Calu3 (cell line): Measurements from ENCODE around the gene SMG7. TPM values are rescaled to one million over a fixed set of nuclear protein-coding genes. Genes with fewer than 3 reads are reported as not detected.
A peak's percentile ranks its signal among the peaks of the same experiment; 100 is the strongest.

ENCODE experiments used
- BruUV-seq: library from RNA; stranded (reverse); fragments of 400-500 nt; replicated peaks from 2 replicates; lab custom pipeline; 2021; lab: Mats Ljungman, UMichigan
- CTCF ChIA-PET: fragments of 300-600 bp; sonication (Branson Sonifier 250); formaldehyde crosslinking; loops from one replicate; lab custom pipeline; 2022; ENCODE audit warnings: antibody characterized with exemption; lab: Charles Lee
- DNase-seq: peaks from one replicate; pipeline ENCODE4 v3.0.0; 2022
- H3K27ac Mint-ChIP-seq: one replicate; pipeline ENCODE4 v1.8.0; 2022; ENCODE audit warnings: mixed read lengths; ENCODE audit not compliant: unreplicated experiment
- H3K27me3 Mint-ChIP-seq: one replicate; pipeline ENCODE4 v1.8.0; 2022; ENCODE audit warnings: mixed read lengths; ENCODE audit not compliant: unreplicated experiment
- H3K36me3 Mint-ChIP-seq: one replicate; pipeline ENCODE4 v1.8.0; 2022; ENCODE audit warnings: mild to moderate bottlenecking, moderate library complexity, mixed read lengths; ENCODE audit not compliant: insufficient read depth, unreplicated experiment
- H3K4me1 Mint-ChIP-seq: one replicate; pipeline ENCODE4 v1.8.0; 2022; ENCODE audit warnings: mild to moderate bottlenecking, low read depth, mixed read lengths; ENCODE audit not compliant: unreplicated experiment
- H3K4me3 Mint-ChIP-seq: one replicate; pipeline ENCODE4 v1.8.0; 2022; ENCODE audit warnings: mild to moderate bottlenecking, low read depth, moderate library complexity, mixed read lengths; ENCODE audit not compliant: unreplicated experiment
- H3K9me3 Mint-ChIP-seq: one replicate; pipeline ENCODE4 v1.8.0; 2022; ENCODE audit warnings: low read depth, mixed read lengths; ENCODE audit not compliant: unreplicated experiment
- CTCF ChIP-seq: fragments of 200-600 bp; IDR thresholded peaks from one replicate; pipeline ENCODE4 v1.8.0; 2022; ENCODE audit warnings: antibody characterized with exemption; ENCODE audit not compliant: unreplicated experiment
- intact Hi-C: fragments of 100-400 bp; cut with micrococcal nuclease; formaldehyde crosslinking; loops from one replicate; pipeline ENCODE4 v1.10.0; 2022; ENCODE audit not compliant: unreplicated experiment
- total RNA-seq: library from RNA; stranded (reverse); gene quantifications from 2 replicates; pipeline ENCODE4 v1.2.3, GENCODE V29; 2022

SMG7 gene
- total RNA-seq, 1 experiment from 2014 or later: 96.3 TPM

GRCh38 chr1:183487674-183488442 lies 15.6 kb downstream of the SMG7 start:
- intact Hi-C loops: no loop called here
- Mint-ChIP-seq H3K36me3 (no peaks in the 10 kb centered on the region), H3K4me1 (peaks cover 22% of the 10 kb centered on the region), H3K9me3 (no peaks in the 10 kb centered on the region), H3K4me3 (no peak overlapping the region), H3K27ac (no peak overlapping the region), H3K27me3 (no peaks in the 10 kb centered on the region)
- CTCF ChIA-PET: no interaction called here
- no TSS peak for BruUV-seq
- DNase-seq: no peak
- no peak for TF ChIP-seq CTCF

DNA sequence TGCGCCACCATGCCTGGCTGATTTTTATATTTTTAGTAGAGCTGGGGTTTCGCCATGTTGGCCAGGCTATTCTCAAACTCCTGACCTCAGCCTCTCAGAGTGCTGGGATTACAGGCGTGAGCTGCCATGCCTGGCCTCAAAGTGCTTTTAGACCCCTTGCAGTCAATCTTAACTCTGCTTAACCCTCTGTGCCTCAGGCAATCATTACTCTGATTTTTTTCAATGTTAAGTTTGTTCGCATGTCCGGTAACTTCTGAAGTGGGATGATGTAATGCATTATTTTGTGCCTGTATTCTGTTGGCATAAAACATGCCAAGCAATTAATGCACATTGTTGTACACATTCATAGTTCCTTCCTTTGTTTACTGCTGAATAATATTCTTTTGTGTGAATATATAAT lies 18.6 kb downstream of the SMG7 start:
- Mint-ChIP-seq H3K36me3 (no peaks in the 10 kb centered on the region), H3K9me3 (no peaks in the 10 kb centered on the region), H3K4me1 (peaks cover 25% of the 10 kb centered on the region), H3K27me3 (no peaks in the 10 kb centered on the region), H3K27ac (no peak overlapping the region), H3K4me3 (no peak overlapping the region)
- CTCF ChIA-PET: no interaction called here
- TF ChIP-seq CTCF: no peak
- BruUV-seq: no TSS peak
- no peak for DNase-seq
- intact Hi-C loops: no loop called here

- H3K36me3 Mint-ChIP-seq: no peaks in the 10 kb centered on the region
- TF ChIP-seq CTCF: no peak
- peak overlapping the region; percentile 57 for H3K4me3 Mint-ChIP-seq
- CTCF ChIA-PET: interaction anchor here (0.6 to 0.7 kb wide), 2 partner anchors 214 to 423 kb away, joined by 3 to 8 read pairs; no protein-coding TSS in a partner anchor
- no TSS peak for BruUV-seq
- H3K27ac Mint-ChIP-seq: no peak overlapping the region
- H3K27me3 Mint-ChIP-seq: no peaks in the 10 kb centered on the region
- peak; percentile 65 for DNase-seq
- H3K4me1 Mint-ChIP-seq: peaks cover 24% of the 10 kb centered on the region
- intact Hi-C loops: no loop called here
- no peaks in the 10 kb centered on the region for H3K9me3 Mint-ChIP-seq
These were observed 21.4 kb downstream of the SMG7 start for GRCh38 chr1:183493540-183494245.

GRCh38 chr1:183495420-183495819 lies 23.1 kb downstream of the SMG7 start:
- no peak for TF ChIP-seq CTCF
- H3K9me3 Mint-ChIP-seq: no peaks in the 10 kb centered on the region
- DNase-seq: no peak
- no peaks in the 10 kb centered on the region for H3K36me3 Mint-ChIP-seq
- H3K27ac Mint-ChIP-seq: no peak overlapping the region
- intact Hi-C loops: no loop called here
- peaks cover 24% of the 10 kb centered on the region for H3K4me1 Mint-ChIP-seq
- no TSS peak for BruUV-seq
- no peak overlapping the region for H3K4me3 Mint-ChIP-seq
- CTCF ChIA-PET: no interaction called here
- H3K27me3 Mint-ChIP-seq: no peaks in the 10 kb centered on the region
